ENCODE data around the gene RRAS2. TPM values are rescaled to one million over a fixed set of nuclear protein-coding genes. Genes with fewer than 3 reads are reported as not detected.

Gene RRAS2
- total RNA-seq, 4 donors from 2014 or later, result 40.7 to 75.4 (median 58.0) TPM

GRCh38 chr11:14380947-14381561 is 22.1 kb upstream of the RRAS2 start:
- intact Hi-C loops (cut with DNase I), result loop anchor here (5.0 to 10.0 kb wide), 2 partner anchors 41 to 74 kb away; no protein-coding TSS in a partner anchor
- Histone ChIP-seq H3K4me1 (peaks cover 13 to 26% (median 23%) of the 10 kb centered on the region in 4 donors), H3K27me3 (no peaks in the 10 kb centered on the region), H3K27ac (replicated peaks in 1 of 4) (peak overlapping the region; percentile 78 to 83 (median 78)), H3K4me3 (peak overlapping the region; percentile 56 to 65 (median 58)), H3K36me3 (no peaks in the 10 kb centered on the region), H3K9me3 (no peaks in the 10 kb centered on the region)
- DNase-seq (ENCODE audit: extremely low spot score), result no peak
- WGBS, result 2% methylated on average over 29 of the region's 54 CpGs
- peak; percentile 58 to 73 for TF ChIP-seq POLR2AphosphoS5 (IDR thresholded peaks at IDR 0.05)
- no peak for TF ChIP-seq EP300 (IDR thresholded peaks at IDR 0.05)
- TF ChIP-seq POLR2A (IDR thresholded peaks at IDR 0.05; ENCODE audit: low read depth), result no peak
- TF ChIP-seq CTCF (IDR thresholded peaks at IDR 0.05), result peak in 1 of 3 experiments; percentile 15

GRCh38 chr11:14380125-14380936 is 21.3 kb upstream of the RRAS2 start:
- intact Hi-C loops (cut with DNase I), result loop anchor here (5.0 to 10.0 kb wide), 2 partner anchors 42 to 74 kb away; no protein-coding TSS in a partner anchor
- Histone ChIP-seq H3K4me3 (peak overlapping the region; percentile 56 to 65 (median 58)), H3K27me3 (no peaks in the 10 kb centered on the region), H3K9me3 (no peaks in the 10 kb centered on the region), H3K4me1 (peaks cover 13 to 26% (median 23%) of the 10 kb centered on the region in 4 donors), H3K27ac (replicated peaks in 1 of 4) (peak overlapping the region; percentile 78 to 83 (median 78)), H3K36me3 (no peaks in the 10 kb centered on the region)
- 78% methylated on average over 14 of the region's 14 CpGs for WGBS
- DNase-seq (ENCODE audit: extremely low spot score), result no peak
- TF ChIP-seq CTCF (IDR thresholded peaks at IDR 0.05), result no peak
- no peak for TF ChIP-seq EP300 (IDR thresholded peaks at IDR 0.05)
- TF ChIP-seq POLR2A (IDR thresholded peaks at IDR 0.05; ENCODE audit: low read depth), result no peak
- no peak for TF ChIP-seq POLR2AphosphoS5 (IDR thresholded peaks at IDR 0.05)

GRCh38 chr11:14378171-14378570 is 19.2 kb upstream of the RRAS2 start:
- H3K4me3 ChIP-seq, result no peak overlapping the region
- no peak overlapping the region for H3K27ac ChIP-seq (replicated peaks in 1 of 4)
- no peaks in the 10 kb centered on the region for H3K36me3 ChIP-seq
- H3K9me3 ChIP-seq, result no peaks in the 10 kb centered on the region
- DNase-seq (ENCODE audit: extremely low spot score), result no peak
- H3K4me1 ChIP-seq, result peaks cover 24 to 34% (median 30%) of the 10 kb centered on the region in 4 donors
- intact Hi-C loops (cut with DNase I), result no loop called here
- TF ChIP-seq POLR2A (IDR thresholded peaks at IDR 0.05; ENCODE audit: low read depth), result no peak
- TF ChIP-seq POLR2AphosphoS5 (IDR thresholded peaks at IDR 0.05), result no peak
- no peak for TF ChIP-seq EP300 (IDR thresholded peaks at IDR 0.05)
- no peak for TF ChIP-seq CTCF (IDR thresholded peaks at IDR 0.05)
- no peaks in the 10 kb centered on the region for H3K27me3 ChIP-seq

- Histone ChIP-seq H3K27ac (replicated peaks in 1 of 4) (no peak overlapping the region), H3K4me3 (no peak overlapping the region), H3K9me3 (no peaks in the 10 kb centered on the region), H3K27me3 (no peaks in the 10 kb centered on the region), H3K4me1 (peaks cover 24 to 34% (median 30%) of the 10 kb centered on the region in 4 donors), H3K36me3 (no peaks in the 10 kb centered on the region)
- TF ChIP-seq EP300 (IDR thresholded peaks at IDR 0.05) (no peak), POLR2A (IDR thresholded peaks at IDR 0.05; ENCODE audit: low read depth) (no peak)
- 82% methylated on average over 2 of the region's 2 CpGs for WGBS
- intact Hi-C loops (cut with DNase I), result no loop called here
- no peak for DNase-seq (ENCODE audit: extremely low spot score)
Measured at GRCh38 chr11:14376920-14377319, 17.9 kb upstream of the RRAS2 start.

Measured in esophagus muscularis mucosa (tissue), 4 donors.